ENCODE results near the gene ACOXL.

DNA sequence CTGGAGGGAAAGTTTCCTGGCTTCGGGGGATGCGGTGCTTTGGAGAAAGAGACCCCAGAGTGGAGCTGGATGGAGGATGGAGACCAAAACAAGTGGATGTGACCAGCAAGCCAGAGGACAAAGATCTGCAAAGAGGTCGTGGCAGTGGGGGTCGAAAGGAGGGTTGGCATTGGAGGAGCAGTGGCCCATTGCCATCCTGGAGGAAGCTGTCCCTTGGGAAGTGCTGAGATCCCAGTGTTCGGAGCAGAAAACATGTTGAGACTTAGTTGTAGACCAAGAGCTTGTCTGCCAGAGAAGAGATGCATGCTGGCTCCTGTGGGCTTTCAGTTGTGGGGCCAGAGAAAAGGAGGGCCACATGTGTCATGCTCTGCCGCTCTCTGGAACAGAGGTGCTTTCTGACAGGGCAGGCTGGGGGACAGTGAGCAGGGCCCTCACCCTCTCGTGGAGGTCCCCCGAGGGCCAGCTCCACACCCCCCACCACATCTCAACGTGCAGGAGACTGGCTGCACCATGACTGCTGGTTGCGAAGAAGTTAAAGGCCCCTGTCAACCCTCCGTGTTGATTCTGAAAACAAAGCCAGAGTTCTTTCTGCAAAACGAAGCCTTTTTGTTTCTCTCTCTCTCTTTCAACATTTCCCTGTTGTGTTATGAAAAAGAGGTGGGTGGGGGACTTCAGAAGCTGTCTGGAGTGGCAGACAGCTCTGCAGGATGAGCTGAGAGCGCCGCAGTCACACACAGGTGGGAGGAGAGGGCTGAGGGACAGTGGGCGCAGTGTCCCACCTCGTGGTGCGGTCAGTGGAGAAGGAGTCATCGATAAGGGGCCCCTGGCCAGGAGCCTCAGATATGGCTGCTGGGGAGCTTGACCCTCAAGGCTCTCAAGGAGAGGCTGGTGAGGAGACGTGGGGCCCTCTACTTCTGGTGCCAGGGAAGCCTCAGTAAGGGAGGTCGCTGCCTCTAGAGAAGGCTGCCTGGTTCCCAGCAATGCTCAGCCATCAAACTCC is 310.7 kb downstream of the ACOXL start:
- TF ChIP-seq CTCF (IDR thresholded peaks at IDR 0.05) (no peak), POLR2A (IDR thresholded peaks at IDR 0.05) (no peak)

Measured in body of pancreas (tissue), 4 donors.